HEK293T (cell line): Measurements from ENCODE around the gene MYO15B.
A peak's percentile ranks its signal among the peaks of the same experiment; 100 is the strongest.

Experiments
- CTCF ChIA-PET: fragments of 350-600 bp; formaldehyde crosslinking; extraction: SDS; loops from one replicate; lab custom pipeline; 2021; ENCODE audit warnings: antibody characterized with exemption, inconsistent platforms; lab: Yijun Ruan, JAX
- POLR2A ChIA-PET: fragments of 350-600 bp; formaldehyde crosslinking; extraction: SDS; loops from one replicate; lab custom pipeline; 2020; ENCODE audit warnings: antibody characterized with exemption, inconsistent platforms; lab: Yijun Ruan, JAX
- DNase-seq: peaks from one replicate; pipeline ENCODE4 v3.0.0; 2012; ENCODE audit warnings: mixed read lengths; ENCODE audit errors: extremely low spot score
- ARNT ChIP-seq: fragments of 450-650 bp; IDR thresholded peaks from 2 replicates; pipeline ENCODE4 v1.6.1; 2017; ENCODE audit warnings: mild to moderate bottlenecking
- BHLHE40 ChIP-seq: fragments of 450-650 bp; IDR thresholded peaks from 2 replicates; pipeline ENCODE4 v1.6.1; 2016; ENCODE audit warnings: mild to moderate bottlenecking, moderate library complexity, borderline replicate concordance
- CTBP1 ChIP-seq: fragments of 450-650 bp; IDR thresholded peaks from 2 replicates; pipeline ENCODE4 v1.6.1; 2016; ENCODE audit warnings: borderline replicate concordance
- ELF4 ChIP-seq: fragments of 450-650 bp; IDR thresholded peaks from 2 replicates; pipeline ENCODE4 v1.6.1; 2017; ENCODE audit warnings: antibody characterized with exemption
- FOXA1 ChIP-seq: fragments of 450-650 bp; IDR thresholded peaks from 2 replicates; pipeline ENCODE4 v1.6.1; 2016; ENCODE audit warnings: mild to moderate bottlenecking
- FOXK2 ChIP-seq: fragments of 450-650 bp; IDR thresholded peaks from 2 replicates; pipeline ENCODE4 v1.6.1; 2016; ENCODE audit warnings: mild to moderate bottlenecking
- FOXM1 ChIP-seq: fragments of 450-650 bp; IDR thresholded peaks from 2 replicates; pipeline ENCODE4 v1.6.1; 2017; ENCODE audit warnings: mild to moderate bottlenecking, borderline replicate concordance
- HDGF ChIP-seq: fragments of 450-650 bp; IDR thresholded peaks from 2 replicates; pipeline ENCODE4 v1.6.1; 2017; ENCODE audit warnings: antibody characterized with exemption, borderline replicate concordance
- L3MBTL2 ChIP-seq: fragments of 450-650 bp; conservative IDR thresholded peaks from 2 replicates; pipeline ENCODE4 v1.6.1; 2016; ENCODE audit warnings: mild to moderate bottlenecking
- LEF1 ChIP-seq: fragments of 450-650 bp; IDR thresholded peaks from 2 replicates; pipeline ENCODE4 v1.6.1; 2017; ENCODE audit warnings: mild to moderate bottlenecking, borderline replicate concordance
- NFRKB ChIP-seq: fragments of 450-650 bp; IDR thresholded peaks from 2 replicates; pipeline ENCODE4 v1.6.1; 2016; ENCODE audit warnings: mild to moderate bottlenecking, moderate library complexity
- PKNOX1 ChIP-seq: fragments of 450-650 bp; IDR thresholded peaks from 2 replicates; pipeline ENCODE4 v1.6.1; 2016
- SP1 ChIP-seq: fragments of 450-650 bp; IDR thresholded peaks from 2 replicates; pipeline ENCODE4 v1.6.1; 2017
- SUZ12 ChIP-seq: fragments of 450-650 bp; IDR thresholded peaks from 2 replicates; pipeline ENCODE4 v1.6.1; 2016; ENCODE audit warnings: mild to moderate bottlenecking
- TARDBP ChIP-seq: fragments of 450-650 bp; IDR thresholded peaks from 2 replicates; pipeline ENCODE4 v1.6.1; 2016
- ZNF384 ChIP-seq: fragments of 450-650 bp; IDR thresholded peaks from 2 replicates; pipeline ENCODE4 v1.6.1; 2016

Gene MYO15B

GRCh38 chr17:75594499-75595283 is 7.1 kb downstream of the MYO15B start:
- POLR2A ChIA-PET = no interaction called here
- TF ChIP-seq SUZ12 (no peak), ARNT (no peak), FOXA1 (no peak), ZNF384 (no peak), L3MBTL2 (no peak)
- CTCF ChIA-PET = no interaction called here
- no peak for DNase-seq

GRCh38 chr17:75595284-75595919 is 7.8 kb downstream of the MYO15B start:
- no peak for DNase-seq
- ChIA-PET CTCF (no interaction called here), POLR2A (no interaction called here)

GRCh38 chr17:75595920-75596313 is 8.3 kb downstream of the MYO15B start:
- CTCF ChIA-PET = no interaction called here
- no peak for TF ChIP-seq L3MBTL2
- no peak for TF ChIP-seq SUZ12
- DNase-seq = no peak
- POLR2A ChIA-PET = no interaction called here

More at GRCh38 chr17:75595284-75595919, 7.8 kb downstream of the MYO15B start:
- TF ChIP-seq ELF4 = no peak
- no peak for TF ChIP-seq SP1
- TF ChIP-seq LEF1 = no peak
- no peak for TF ChIP-seq HDGF
- no peak for TF ChIP-seq SUZ12

GRCh38 chr17:75596320-75597087 is 8.9 kb downstream of the MYO15B start:
- POLR2A ChIA-PET = no interaction called here

GRCh38 chr17:75601057-75601987 is 13.7 kb downstream of the MYO15B start:
- POLR2A ChIA-PET = interaction anchor here (0.6 to 1.5 kb wide), 5 partner anchors 8 to 179 kb away, joined by 3 to 8 read pairs (median 4); a partner anchor contains a TSS
- DNase-seq = peak; percentile 89
- CTCF ChIA-PET = interaction anchor here (0.5 to 3.5 kb wide), 31 partner anchors 8 to 153 kb away, joined by 3 to 26 read pairs (median 3); partner anchors contain the start of gene SMIM5
- TF ChIP-seq SUZ12 (no peak), LEF1 (no peak), FOXA1 (no peak), NFRKB (no peak), BHLHE40 (no peak), TARDBP (no peak), FOXM1 (no peak), ARNT (no peak), CTBP1 (no peak), FOXK2 (no peak), ZNF384 (no peak)

More at GRCh38 chr17:75596320-75597087, 8.9 kb downstream of the MYO15B start:
- no peak for TF ChIP-seq FOXA1
- no peak for TF ChIP-seq HDGF
- no peak for TF ChIP-seq CTBP1
- TF ChIP-seq TARDBP = no peak
- TF ChIP-seq FOXK2 = no peak
- no peak for TF ChIP-seq NFRKB
- no peak for TF ChIP-seq ZNF384
- no peak for TF ChIP-seq SP1
- TF ChIP-seq SUZ12 = no peak
- TF ChIP-seq LEF1 = no peak
- no peak for TF ChIP-seq ELF4
- TF ChIP-seq L3MBTL2 = no peak
- TF ChIP-seq BHLHE40 = no peak
- no peak for TF ChIP-seq ARNT
- no peak for TF ChIP-seq FOXM1
- CTCF ChIA-PET = interaction anchor here (1.6 kb wide), 1 partner anchor 17 kb away, joined by 5 read pairs; no protein-coding TSS in a partner anchor
- no peak for DNase-seq

- ChIA-PET CTCF (interaction anchor here (1.0 to 3.5 kb wide), 3 partner anchors 12 to 22 kb away, joined by 3 to 26 read pairs (median 9); no protein-coding TSS in a partner anchor), POLR2A (no interaction called here)
- no peak for DNase-seq
- no peak for TF ChIP-seq L3MBTL2
- TF ChIP-seq ELF4 = no peak
- no peak for TF ChIP-seq ZNF384
- no peak for TF ChIP-seq SUZ12
- no peak for TF ChIP-seq BHLHE40
- no peak for TF ChIP-seq CTBP1
- TF ChIP-seq HDGF = no peak
- TF ChIP-seq NFRKB = no peak
- TF ChIP-seq LEF1 = no peak
- TF ChIP-seq SP1 = no peak
- no peak for TF ChIP-seq PKNOX1
- TF ChIP-seq TARDBP = no peak
- no peak for TF ChIP-seq FOXM1
Measured at GRCh38 chr17:75602644-75603043, 15.0 kb downstream of the MYO15B start.
